Mesothelial cell of epicardium (in vitro differentiated cells): ENCODE results near the gene ZFP90. TPM values are rescaled to one million over a fixed set of nuclear protein-coding genes. Genes with fewer than 3 reads are reported as not detected.
A peak's percentile ranks its signal among the peaks of the same experiment; 100 is the strongest.
"Not testable (repeated sequence)": the region's sequence is repeated elsewhere in the genome, so short reads cannot be mapped to it uniquely, and the experiment has no call there.

ENCODE experiments used
- DNase-seq, 2 experiments: peaks; one replicate each; pipeline ENCODE4 v3.0.0; 2021; ENCODE audit warnings: low spot score in 2 of 2; ENCODE audit not compliant: unreplicated experiment in 2 of 2
- H3K27ac Mint-ChIP-seq: 2 replicates; pipeline ENCODE4 v1.8.0; 2021; ENCODE audit warnings: mixed read lengths
- H3K27me3 Mint-ChIP-seq: 2 replicates; pipeline ENCODE4 v1.8.0; 2021; ENCODE audit warnings: low read depth, mixed read lengths
- H3K36me3 Mint-ChIP-seq: 2 replicates; pipeline ENCODE4 v1.8.0; 2021; ENCODE audit warnings: mixed read lengths
- H3K4me1 Mint-ChIP-seq: 2 replicates; pipeline ENCODE4 v1.8.0; 2021; ENCODE audit warnings: mixed read lengths
- H3K4me3 Mint-ChIP-seq: 2 replicates; pipeline ENCODE4 v1.8.0; 2021; ENCODE audit warnings: mild to moderate bottlenecking, moderate library complexity, mixed read lengths
- H3K9me3 Mint-ChIP-seq: 2 replicates; pipeline ENCODE4 v1.8.0; 2021; ENCODE audit warnings: mixed read lengths
- total RNA-seq: library from RNA; stranded (reverse); gene quantifications from 3 replicates; pipeline ENCODE4 v1.2.1, GENCODE V29; 2021
- TF ChIP-seq, protein P1 (sequence below): fragments of 200-600 bp; sonication (generic); IDR thresholded peaks from one replicate; pipeline ENCODE4 v1.5.0; 2021; ENCODE audit warnings: antibody characterized with exemption; ENCODE audit not compliant: unreplicated experiment

The ZFP90 gene
- total RNA-seq, 1 donor from 2014 or later, result 45.2 TPM

- Mint-ChIP-seq H3K4me1 (peaks cover 19% of the 10 kb centered on the region), H3K27ac (no peak overlapping the region), H3K27me3 (no peaks in the 10 kb centered on the region), H3K4me3 (no peak overlapping the region), H3K9me3 (peaks cover 17% of the 10 kb centered on the region), H3K36me3 (peaks cover 22% of the 10 kb centered on the region)
- no peak for DNase-seq
- TF ChIP-seq, protein P1, sequence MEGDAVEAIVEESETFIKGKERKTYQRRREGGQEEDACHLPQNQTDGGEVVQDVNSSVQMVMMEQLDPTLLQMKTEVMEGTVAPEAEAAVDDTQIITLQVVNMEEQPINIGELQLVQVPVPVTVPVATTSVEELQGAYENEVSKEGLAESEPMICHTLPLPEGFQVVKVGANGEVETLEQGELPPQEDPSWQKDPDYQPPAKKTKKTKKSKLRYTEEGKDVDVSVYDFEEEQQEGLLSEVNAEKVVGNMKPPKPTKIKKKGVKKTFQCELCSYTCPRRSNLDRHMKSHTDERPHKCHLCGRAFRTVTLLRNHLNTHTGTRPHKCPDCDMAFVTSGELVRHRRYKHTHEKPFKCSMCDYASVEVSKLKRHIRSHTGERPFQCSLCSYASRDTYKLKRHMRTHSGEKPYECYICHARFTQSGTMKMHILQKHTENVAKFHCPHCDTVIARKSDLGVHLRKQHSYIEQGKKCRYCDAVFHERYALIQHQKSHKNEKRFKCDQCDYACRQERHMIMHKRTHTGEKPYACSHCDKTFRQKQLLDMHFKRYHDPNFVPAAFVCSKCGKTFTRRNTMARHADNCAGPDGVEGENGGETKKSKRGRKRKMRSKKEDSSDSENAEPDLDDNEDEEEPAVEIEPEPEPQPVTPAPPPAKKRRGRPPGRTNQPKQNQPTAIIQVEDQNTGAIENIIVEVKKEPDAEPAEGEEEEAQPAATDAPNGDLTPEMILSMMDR, result no peak
These were observed 3.8 kb upstream of the ZFP90 start for GRCh38 chr16:68535331-68535730.

DNA sequence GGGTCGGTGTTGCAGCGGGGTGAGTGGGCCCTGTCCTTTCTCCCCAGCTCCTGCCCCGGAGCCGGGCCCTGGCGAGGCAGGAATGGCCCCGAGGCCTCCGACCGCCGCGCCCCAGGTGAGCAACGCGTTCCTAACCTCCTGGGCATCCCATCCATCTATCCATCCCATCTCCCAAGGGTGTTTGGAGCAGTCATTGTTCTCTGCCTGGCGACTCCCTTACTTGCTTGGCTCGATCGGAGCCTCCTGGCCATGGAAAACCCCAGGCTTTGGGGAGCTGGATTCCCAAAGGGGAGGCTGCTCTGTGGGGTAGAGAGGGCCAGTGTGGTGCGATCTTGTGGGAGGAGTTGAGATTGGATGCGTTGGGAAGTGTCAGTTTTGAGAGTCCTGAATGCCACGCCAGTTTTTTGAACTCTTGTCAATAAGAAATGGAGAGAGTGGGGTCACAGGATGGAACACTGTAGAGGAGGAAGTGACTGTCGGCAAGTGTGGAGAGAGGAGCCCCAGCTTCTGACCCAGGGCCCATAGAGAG is 684 bp downstream of the ZFP90 start:
- H3K4me1 Mint-ChIP-seq, result peaks cover 11% of the 10 kb centered on the region
- no peaks in the 10 kb centered on the region for H3K27me3 Mint-ChIP-seq
- TF ChIP-seq, protein P1, result no peak
- H3K36me3 Mint-ChIP-seq, result peaks cover 32% of the 10 kb centered on the region
- DNase-seq, result no peak
- H3K4me3 Mint-ChIP-seq, result peak overlapping the region; percentile 86
- peaks cover 9% of the 10 kb centered on the region for H3K9me3 Mint-ChIP-seq
- peak overlapping the region; percentile 87 for H3K27ac Mint-ChIP-seq

GRCh38 chr16:68548947-68549346 is 9.9 kb downstream of the ZFP90 start:
- no peak for DNase-seq
- Mint-ChIP-seq H3K27me3 (no peaks in the 10 kb centered on the region), H3K9me3 (peaks cover 47% of the 10 kb centered on the region)

DNA sequence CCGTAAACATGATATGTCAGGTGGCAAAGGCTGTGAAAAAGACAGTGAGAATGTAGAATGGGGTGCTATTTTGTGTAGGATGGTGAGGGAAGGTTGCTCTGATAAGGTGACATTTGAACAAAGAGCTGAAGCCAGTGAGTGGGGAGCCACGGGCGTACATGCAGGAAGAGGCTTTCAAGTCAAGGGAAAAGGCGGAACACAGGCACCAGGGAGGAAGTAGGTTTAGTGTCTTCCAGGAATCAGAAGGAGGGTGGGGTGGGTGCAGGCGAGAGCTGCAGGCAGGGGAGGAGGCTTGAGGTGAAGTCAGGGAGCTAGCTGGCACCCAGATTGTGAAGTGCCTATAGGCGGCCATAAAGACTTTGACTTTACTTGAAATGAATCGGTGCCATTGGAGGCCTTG is 14.1 kb downstream of the ZFP90 start:
- H3K36me3 Mint-ChIP-seq, result peaks cover 85% of the 10 kb centered on the region
- H3K4me1 Mint-ChIP-seq, result no peaks in the 10 kb centered on the region
- TF ChIP-seq, protein P1, result no peak
- DNase-seq, result no peak
- H3K4me3 Mint-ChIP-seq, result no peak overlapping the region
- H3K27me3 Mint-ChIP-seq, result no peaks in the 10 kb centered on the region
- H3K27ac Mint-ChIP-seq, result no peak overlapping the region
- H3K9me3 Mint-ChIP-seq, result peaks cover 76% of the 10 kb centered on the region

More at GRCh38 chr16:68548947-68549346, 9.9 kb downstream of the ZFP90 start:
- no peak overlapping the region for H3K4me3 Mint-ChIP-seq
- TF ChIP-seq, protein P1, result no peak
- H3K27ac Mint-ChIP-seq, result no peak overlapping the region
- H3K36me3 Mint-ChIP-seq, result peaks cover 75% of the 10 kb centered on the region
- no peaks in the 10 kb centered on the region for H3K4me1 Mint-ChIP-seq

- Mint-ChIP-seq H3K9me3 (peaks cover 88% of the 10 kb centered on the region), H3K36me3 (peaks cover 95% of the 10 kb centered on the region)
- not testable (repeated sequence) for H3K4me1 Mint-ChIP-seq, DNase-seq, H3K4me3 Mint-ChIP-seq, H3K27ac Mint-ChIP-seq, H3K27me3 Mint-ChIP-seq
These were observed 21.2 kb downstream of the ZFP90 start for GRCh38 chr16:68560341-68560740.

DNA sequence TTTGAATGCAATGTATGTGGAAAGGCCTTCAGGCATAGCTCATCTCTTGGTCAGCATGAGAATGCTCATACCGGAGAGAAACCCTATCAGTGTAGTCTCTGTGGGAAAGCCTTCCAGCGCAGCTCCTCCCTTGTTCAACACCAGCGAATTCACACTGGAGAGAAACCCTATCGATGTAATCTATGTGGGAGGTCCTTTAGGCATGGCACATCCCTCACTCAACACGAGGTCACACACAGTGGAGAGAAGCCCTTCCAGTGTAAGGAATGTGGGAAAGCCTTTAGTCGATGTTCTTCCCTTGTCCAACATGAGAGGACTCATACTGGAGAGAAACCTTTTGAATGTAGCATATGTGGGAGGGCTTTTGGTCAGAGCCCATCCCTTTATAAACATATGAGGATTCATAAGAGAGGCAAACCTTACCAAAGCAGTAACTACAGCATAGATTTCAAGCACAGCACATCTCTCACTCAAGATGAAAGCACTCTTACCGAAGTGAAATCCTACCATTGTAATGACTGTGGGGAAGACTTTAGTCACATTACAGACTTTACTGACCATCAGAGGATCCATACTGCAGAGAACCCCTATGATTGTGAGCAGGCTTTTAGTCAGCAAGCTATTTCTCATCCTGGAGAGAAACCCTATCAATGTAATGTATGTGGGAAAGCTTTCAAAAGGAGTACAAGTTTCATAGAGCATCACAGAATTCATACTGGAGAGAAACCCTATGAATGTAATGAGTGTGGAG is 24.7 kb downstream of the ZFP90 start:
- no peak overlapping the region for H3K27ac Mint-ChIP-seq
- H3K4me1 Mint-ChIP-seq, result no peaks in the 10 kb centered on the region
- H3K27me3 Mint-ChIP-seq, result no peaks in the 10 kb centered on the region
- no peak for DNase-seq
- H3K9me3 Mint-ChIP-seq, result peaks cover 83% of the 10 kb centered on the region
- H3K4me3 Mint-ChIP-seq, result no peak overlapping the region
- TF ChIP-seq, protein P1, result no peak
- H3K36me3 Mint-ChIP-seq, result peaks cover 84% of the 10 kb centered on the region
